MM.1S (cell line): ENCODE results near the gene MYOCOS.

ENCODE experiments used
- DNase-seq: peaks from one replicate; pipeline ENCODE4 v3.0.0-alpha.2; 2015
- H2AFZ ChIP-seq: fragments of 300-600 bp; sonication (generic); 2 replicates; pipeline ENCODE4 v1.6.0; 2016; ENCODE audit warnings: antibody characterized with exemption, low read length
- H3F3A ChIP-seq: fragments of 300-600 bp; sonication (generic); 2 replicates; pipeline ENCODE4 v1.6.1; 2016; ENCODE audit warnings: mild to moderate bottlenecking, antibody characterized with exemption, low read length, moderate library complexity, mixed read lengths; ENCODE audit not compliant: insufficient read depth
- H3K27ac ChIP-seq: fragments of 300-600 bp; sonication (generic); 2 replicates; pipeline ENCODE4 v1.5.1; 2016; ENCODE audit warnings: mild to moderate bottlenecking, low read length
- H3K27me3 ChIP-seq: fragments of 300-600 bp; sonication (generic); replicated peaks from 2 replicates; pipeline ENCODE4 v1.6.0; 2016; ENCODE audit warnings: low read length; ENCODE audit not compliant: insufficient read depth
- H3K36me3 ChIP-seq: fragments of 300-600 bp; sonication (generic); replicated peaks from 2 replicates; pipeline ENCODE4 v1.6.1; 2016; ENCODE audit warnings: mild to moderate bottlenecking, low read length, mixed read lengths; ENCODE audit not compliant: insufficient read depth
- H3K4me1 ChIP-seq: fragments of 300-600 bp; sonication (generic); 2 replicates; pipeline ENCODE4 v1.6.1; 2016; ENCODE audit warnings: low read length, mixed read lengths
- H3K4me2 ChIP-seq: fragments of 300-600 bp; sonication (generic); 2 replicates; pipeline ENCODE4 v1.6.0; 2016; ENCODE audit warnings: low read depth, low read length
- H3K4me3 ChIP-seq: fragments of 300-600 bp; sonication (generic); 2 replicates; pipeline ENCODE4 v1.5.1; 2016; ENCODE audit warnings: low read length, mixed read lengths
- H3K79me2 ChIP-seq: fragments of 300-600 bp; sonication (generic); 2 replicates; pipeline ENCODE4 v1.6.1; 2016; ENCODE audit warnings: mixed run types, low read length, mixed read lengths
- H3K9ac ChIP-seq: fragments of 300-600 bp; sonication (generic); 2 replicates; pipeline ENCODE4 v1.6.1; 2016; ENCODE audit warnings: low read length, mixed read lengths
- H3K9me2 ChIP-seq: fragments of 300-600 bp; sonication (generic); replicated peaks from 2 replicates; pipeline ENCODE4 v1.6.1; 2016; ENCODE audit warnings: mild to moderate bottlenecking, low read length, mixed read lengths; ENCODE audit not compliant: insufficient read depth
- H3K9me3 ChIP-seq: fragments of 300-600 bp; sonication (generic); replicated peaks from 2 replicates; pipeline ENCODE4 v1.6.1; 2016; ENCODE audit warnings: mild to moderate bottlenecking, low read length, mixed read lengths; ENCODE audit not compliant: insufficient read depth
- H4K20me1 ChIP-seq: fragments of 300-600 bp; sonication (generic); 2 replicates; pipeline ENCODE4 v1.6.1; 2016; ENCODE audit warnings: mild to moderate bottlenecking, low read length, moderate library complexity, mixed read lengths; ENCODE audit not compliant: insufficient read depth
- CTCF ChIP-seq: fragments of 300-600 bp; sonication (generic); IDR thresholded peaks from 2 replicates; pipeline ENCODE4 v1.5.1; 2016; ENCODE audit warnings: antibody characterized with exemption, low read length, mixed read lengths
- EZH2 ChIP-seq: fragments of 300-600 bp; sonication (generic); optimal IDR thresholded peaks from 2 replicates; pipeline ENCODE3; 2017; ENCODE audit warnings: low read depth, mild to moderate bottlenecking, antibody characterized with exemption, low read length, mixed read lengths
- EZH2phosphoT487 ChIP-seq: fragments of 300-600 bp; sonication (generic); IDR thresholded peaks from 2 replicates; pipeline ENCODE4 v1.6.1; 2018; ENCODE audit warnings: antibody characterized with exemption, low read length

MYOCOS gene

GRCh38 chr1:171635661-171636060 lies 13.6 kb downstream of the MYOCOS start:
- no peak overlapping the region for H3K4me2 ChIP-seq
- H3K27me3 ChIP-seq: no peaks in the 10 kb centered on the region
- H3K4me1 ChIP-seq: no peaks in the 10 kb centered on the region
- H4K20me1 ChIP-seq: no peaks in the 10 kb centered on the region
- H3K9ac ChIP-seq: no peak overlapping the region
- TF ChIP-seq EZH2: no peak
- TF ChIP-seq CTCF: no peak
- TF ChIP-seq EZH2phosphoT487: no peak
- H3K9me3 ChIP-seq: no peaks in the 10 kb centered on the region
- H3K79me2 ChIP-seq: no peaks in the 10 kb centered on the region
- no peak for DNase-seq
- no peak overlapping the region for H3K4me3 ChIP-seq
- no peaks in the 10 kb centered on the region for H3K9me2 ChIP-seq
- H2AFZ ChIP-seq: no peak overlapping the region
- H3K36me3 ChIP-seq: no peaks in the 10 kb centered on the region
- no peaks in the 10 kb centered on the region for H3F3A ChIP-seq
- H3K27ac ChIP-seq: no peak overlapping the region

- no peak overlapping the region for H3K4me3 ChIP-seq
Observed at GRCh38 chr1:171636141-171636540, 14.1 kb downstream of the MYOCOS start.

GRCh38 chr1:171637928-171638576 lies 16.0 kb downstream of the MYOCOS start:
- no peak for TF ChIP-seq EZH2
- no peak for TF ChIP-seq CTCF
- no peak for TF ChIP-seq EZH2phosphoT487
- Histone ChIP-seq H3K36me3 (no peaks in the 10 kb centered on the region), H3K4me1 (no peaks in the 10 kb centered on the region), H3K27me3 (no peaks in the 10 kb centered on the region), H4K20me1 (no peaks in the 10 kb centered on the region), H2AFZ (no peak overlapping the region), H3K4me3 (no peak overlapping the region), H3K79me2 (no peaks in the 10 kb centered on the region), H3F3A (no peaks in the 10 kb centered on the region), H3K9me3 (no peaks in the 10 kb centered on the region), H3K27ac (no peak overlapping the region), H3K9ac (no peak overlapping the region), H3K4me2 (no peak overlapping the region), H3K9me2 (no peaks in the 10 kb centered on the region)
- DNase-seq: no peak

More at GRCh38 chr1:171636141-171636540, 14.1 kb downstream of the MYOCOS start:
- H4K20me1 ChIP-seq: no peaks in the 10 kb centered on the region
- H3K9ac ChIP-seq: no peak overlapping the region
- TF ChIP-seq CTCF (no peak), EZH2 (no peak), EZH2phosphoT487 (no peak)
- no peak overlapping the region for H3K4me2 ChIP-seq
- no peaks in the 10 kb centered on the region for H3K4me1 ChIP-seq
- H2AFZ ChIP-seq: no peak overlapping the region
- DNase-seq: no peak
- H3K9me2 ChIP-seq: no peaks in the 10 kb centered on the region
- H3K27me3 ChIP-seq: no peaks in the 10 kb centered on the region
- no peaks in the 10 kb centered on the region for H3K79me2 ChIP-seq
- no peaks in the 10 kb centered on the region for H3K9me3 ChIP-seq
- no peaks in the 10 kb centered on the region for H3F3A ChIP-seq
- no peak overlapping the region for H3K27ac ChIP-seq
- no peaks in the 10 kb centered on the region for H3K36me3 ChIP-seq
